Endodermal cell (in vitro differentiated cells): ENCODE measurements around the gene FKRP. TPM values are rescaled to one million over a fixed set of nuclear protein-coding genes. Genes with fewer than 3 reads are reported as not detected.
A peak's percentile ranks its signal among the peaks of the same experiment; 100 is the strongest.

Experiments
- DNase-seq: peaks from one replicate; pipeline ENCODE4 v3.0.0-alpha.2; 2017
- H3K27ac ChIP-seq: 2 replicates; pipeline ENCODE4 v1.5.1; 2013; ENCODE audit warnings: mild to moderate bottlenecking, low read depth, low read length, moderate library complexity
- H3K27me3 ChIP-seq: 2 replicates; pipeline ENCODE4 v1.6.1; 2013; ENCODE audit warnings: mild to moderate bottlenecking, low read length, moderate library complexity; ENCODE audit not compliant: insufficient read depth, control insufficient read depth, poor library complexity, severe bottlenecking
- H3K36me3 ChIP-seq: 2 replicates; pipeline ENCODE4 v1.7.0; 2013; ENCODE audit warnings: mild to moderate bottlenecking, low read length, moderate library complexity; ENCODE audit not compliant: control insufficient read depth, insufficient read depth
- H3K4me1 ChIP-seq: one replicate; pipeline ENCODE4 v1.7.0; 2013; ENCODE audit warnings: low read length; ENCODE audit not compliant: control insufficient read depth, insufficient read depth
- H3K4me3 ChIP-seq: 2 replicates; pipeline ENCODE4 v1.5.1; 2013; ENCODE audit warnings: mild to moderate bottlenecking, low read length, moderate library complexity
- H3K9ac ChIP-seq: 2 replicates; pipeline ENCODE4 v1.6.1; 2013; ENCODE audit warnings: mild to moderate bottlenecking, low read length, moderate library complexity; ENCODE audit not compliant: poor library complexity, severe bottlenecking; ENCODE audit errors: extremely low read depth
- H3K9me3 ChIP-seq: 2 replicates; pipeline ENCODE4 v1.6.1; 2013; ENCODE audit warnings: mild to moderate bottlenecking, low read length, moderate library complexity; ENCODE audit not compliant: control insufficient read depth
- H3K27ac Mint-ChIP-seq: 2 replicates; pipeline ENCODE4 v1.8.0; 2020; ENCODE audit warnings: mixed read lengths
- H3K27me3 Mint-ChIP-seq: 2 replicates; pipeline ENCODE4 v1.8.0; 2021; ENCODE audit warnings: mild to moderate bottlenecking, mixed read lengths; ENCODE audit not compliant: insufficient read depth
- H3K36me3 Mint-ChIP-seq: 2 replicates; pipeline ENCODE4 v1.8.0; 2020; ENCODE audit warnings: low read depth, mixed read lengths
- H3K4me1 Mint-ChIP-seq: 2 replicates; pipeline ENCODE4 v1.8.0; 2020; ENCODE audit warnings: mixed read lengths
- H3K4me3 Mint-ChIP-seq: 2 replicates; pipeline ENCODE4 v1.8.0; 2020; ENCODE audit warnings: mild to moderate bottlenecking, moderate library complexity, mixed read lengths
- H3K9me3 Mint-ChIP-seq: 2 replicates; pipeline ENCODE4 v1.8.0; 2020; ENCODE audit warnings: mild to moderate bottlenecking, mixed read lengths
- CTCF ChIP-seq: fragments of 200-600 bp; sonication (generic); conservative IDR thresholded peaks from 2 replicates; pipeline ENCODE4 v1.5.0; 2021; ENCODE audit warnings: antibody characterized with exemption, mild to moderate bottlenecking
- WGBS, 2 experiments: methylation state at CpG; one replicate each; pipeline versions ENCODE4 v1.1.5 to v1.1.7; 2013; ENCODE audit warnings: missing lambda C conversion rate in 2 of 2, mixed read lengths in 1 of 2; ENCODE audit not compliant: insufficient coverage in 1 of 2, insufficient read length in 1 of 2; 5-methylcytosine and 5-hydroxymethylcytosine counted together
- total RNA-seq, 2 donors: library from RNA; stranded (reverse); fragmentation: NEBNext Ultra II Directional in 1 of 2; extraction: Animal tissue kit (Norgen Biotek cat#: 25700) in 1 of 2; gene quantifications; 2 replicates in 1 of 2; 3 replicates in 1 of 2; pipeline ENCODE4 v1.2.1, GENCODE V29; 2021

The FKRP gene
- total RNA-seq, 2 donors from 2014 or later, result 19.8 to 33.7 TPM

GRCh38 chr19:46725859-46726393 is 19.9 kb upstream of the FKRP start:
- 87 to 92% methylated on average over 8 to 9 of the region's 9 CpGs for WGBS, 2 experiments
- peak overlapping the region; percentile 64 for H3K27ac Mint-ChIP-seq
- no peaks in the 10 kb centered on the region for H3K27me3 Mint-ChIP-seq
- no peaks in the 10 kb centered on the region for H3K9me3 ChIP-seq
- peaks cover 77% of the 10 kb centered on the region for H3K36me3 ChIP-seq
- no peaks in the 10 kb centered on the region for H3K4me1 ChIP-seq
- H3K4me3 ChIP-seq, result no peak overlapping the region
- H3K9me3 Mint-ChIP-seq, result no peaks in the 10 kb centered on the region
- no peak overlapping the region for H3K27ac ChIP-seq
- H3K4me1 Mint-ChIP-seq, result no peaks in the 10 kb centered on the region
- no peak for TF ChIP-seq CTCF
- peaks cover 62% of the 10 kb centered on the region for H3K36me3 Mint-ChIP-seq
- no peak overlapping the region for H3K4me3 Mint-ChIP-seq
- no peak for DNase-seq
- no peak overlapping the region for H3K9ac ChIP-seq
- no peaks in the 10 kb centered on the region for H3K27me3 ChIP-seq

GRCh38 chr19:46726551-46726950 is 19.3 kb upstream of the FKRP start:
- WGBS, 2 experiments, result 91 to 94% methylated on average over 4 to 10 of the region's 10 CpGs
- Histone ChIP-seq H3K4me3 (no peak overlapping the region), H3K27ac (no peak overlapping the region), H3K27me3 (no peaks in the 10 kb centered on the region), H3K9ac (no peak overlapping the region), H3K9me3 (no peaks in the 10 kb centered on the region), H3K36me3 (peaks cover 74% of the 10 kb centered on the region), H3K4me1 (no peaks in the 10 kb centered on the region)
- no peak for DNase-seq
- Mint-ChIP-seq H3K36me3 (peaks cover 63% of the 10 kb centered on the region), H3K4me3 (no peak overlapping the region), H3K4me1 (no peaks in the 10 kb centered on the region), H3K27ac (peak overlapping the region; percentile 52), H3K9me3 (no peaks in the 10 kb centered on the region), H3K27me3 (no peaks in the 10 kb centered on the region)
- TF ChIP-seq CTCF, result no peak

GRCh38 chr19:46726971-46727501 is 18.8 kb upstream of the FKRP start:
- no peaks in the 10 kb centered on the region for H3K27me3 Mint-ChIP-seq
- H3K27ac Mint-ChIP-seq, result peak overlapping the region; percentile 52
- WGBS, 2 experiments, result 94 to 98% methylated on average over 5 to 14 of the region's 14 CpGs
- peaks cover 65% of the 10 kb centered on the region for H3K36me3 Mint-ChIP-seq
- H3K36me3 ChIP-seq, result peaks cover 71% of the 10 kb centered on the region
- no peaks in the 10 kb centered on the region for H3K27me3 ChIP-seq
- H3K4me3 ChIP-seq, result no peak overlapping the region
- H3K9ac ChIP-seq, result no peak overlapping the region
- no peak for DNase-seq
- H3K9me3 Mint-ChIP-seq, result no peaks in the 10 kb centered on the region
- H3K27ac ChIP-seq, result peak overlapping the region; percentile 32
- TF ChIP-seq CTCF, result no peak
- no peaks in the 10 kb centered on the region for H3K9me3 ChIP-seq
- no peaks in the 10 kb centered on the region for H3K4me1 Mint-ChIP-seq
- no peak overlapping the region for H3K4me3 Mint-ChIP-seq
- H3K4me1 ChIP-seq, result no peaks in the 10 kb centered on the region
